Mesendoderm (in vitro differentiated cells): ENCODE measurements around the gene ATXN7L2.
"Not testable (repeated sequence)": the region's sequence is repeated elsewhere in the genome, so short reads cannot be mapped to it uniquely, and the experiment has no call there.

Experiments used
- DNase-seq: peaks from one replicate; pipeline ENCODE4 v3.0.0; 2013
- H2AK5ac ChIP-seq: 2 replicates; pipeline ENCODE4 v1.6.1; 2013; ENCODE audit warnings: low read length, inconsistent platforms
- H2BK120ac ChIP-seq: 2 replicates; pipeline ENCODE4 v1.6.1; 2013; ENCODE audit warnings: low read depth, mild to moderate bottlenecking, low read length, moderate library complexity, mixed read lengths
- H2BK15ac ChIP-seq: replicated peaks from 2 replicates; pipeline ENCODE4 v1.6.1; 2013; ENCODE audit warnings: low read depth, mild to moderate bottlenecking, moderate library complexity
- H2BK5ac ChIP-seq: 2 replicates; pipeline ENCODE4 v1.6.1; 2013; ENCODE audit warnings: low read length, inconsistent platforms
- H3K18ac ChIP-seq: 2 replicates; pipeline ENCODE4 v1.6.1; 2013; ENCODE audit warnings: mild to moderate bottlenecking, low read length, mixed read lengths
- H3K23ac ChIP-seq: one replicate; pipeline ENCODE4 v1.6.1; 2013; ENCODE audit warnings: low read length
- H3K27ac ChIP-seq: 2 replicates; pipeline ENCODE4 v1.5.1; 2013; ENCODE audit warnings: low read depth, mild to moderate bottlenecking, inconsistent platforms, low read length, moderate library complexity
- H3K27me3 ChIP-seq: 2 replicates; pipeline ENCODE4 v1.6.1; 2013; ENCODE audit warnings: low read length, control low read depth, mild to moderate bottlenecking, inconsistent platforms; ENCODE audit not compliant: insufficient read depth, poor library complexity
- H3K36me3 ChIP-seq: 2 replicates; pipeline ENCODE4 v1.6.1; 2013; ENCODE audit warnings: low read length, inconsistent platforms; ENCODE audit not compliant: control insufficient read depth, insufficient read depth
- H3K4ac ChIP-seq: one replicate; pipeline ENCODE4 v1.6.1; 2013; ENCODE audit warnings: low read depth, mild to moderate bottlenecking, low read length, moderate library complexity
- H3K4me1 ChIP-seq: 2 replicates; pipeline ENCODE4 v1.6.1; 2013; ENCODE audit warnings: low read depth, low read length, inconsistent platforms; ENCODE audit not compliant: control insufficient read depth
- H3K4me2 ChIP-seq: 2 replicates; pipeline ENCODE4 v1.6.1; 2013; ENCODE audit warnings: low read length
- H3K4me3 ChIP-seq: 2 replicates; pipeline ENCODE4 v1.5.1; 2013; ENCODE audit warnings: mild to moderate bottlenecking, low read length
- H3K56ac ChIP-seq: one replicate; pipeline ENCODE4 v1.6.1; 2013; ENCODE audit warnings: low read length
- H3K79me1 ChIP-seq: 2 replicates; pipeline ENCODE4 v1.6.1; 2013; ENCODE audit warnings: low read length, inconsistent platforms
- H3K79me2 ChIP-seq: 2 replicates; pipeline ENCODE4 v1.6.1; 2013; ENCODE audit warnings: mild to moderate bottlenecking, low read length; ENCODE audit not compliant: control insufficient read depth, insufficient read depth
- H3K9ac ChIP-seq: 2 replicates; pipeline ENCODE4 v1.6.1; 2013; ENCODE audit warnings: low read length, inconsistent platforms
- H4K5ac ChIP-seq: one replicate; pipeline ENCODE4 v1.6.1; 2013; ENCODE audit warnings: low read length
- H4K8ac ChIP-seq: one replicate; pipeline ENCODE4 v1.6.1; 2013; ENCODE audit warnings: low read depth, mild to moderate bottlenecking, control low read depth, low read length, moderate library complexity
- WGBS: extraction: QIAGEN DNeasy Blood & Tissue Kit; methylation state at CpG from one replicate; pipeline ENCODE4 v1.1.7; 2013; ENCODE audit warnings: low lambda C conversion rate, missing lambda C conversion rate; ENCODE audit not compliant: insufficient coverage; ENCODE audit errors: extremely low coverage; 5-methylcytosine and 5-hydroxymethylcytosine counted together

The ATXN7L2 gene

GRCh38 chr1:109472779-109473178 lies 10.9 kb upstream of the ATXN7L2 start:
- Histone ChIP-seq H3K27ac (no peak overlapping the region), H3K23ac (no peak overlapping the region), H2BK15ac (no peak overlapping the region), H3K4me1 (no peaks in the 10 kb centered on the region), H3K4ac (no peak overlapping the region), H3K79me2 (no peaks in the 10 kb centered on the region), H3K4me2 (no peak overlapping the region), H3K79me1 (no peaks in the 10 kb centered on the region), H2BK120ac (no peak overlapping the region), H4K8ac (no peak overlapping the region), H3K36me3 (no peaks in the 10 kb centered on the region), H3K9ac (no peak overlapping the region), H3K27me3 (peaks cover 5% of the 10 kb centered on the region), H2AK5ac (no peak overlapping the region), H3K56ac (no peak overlapping the region), H4K5ac (no peak overlapping the region), H3K4me3 (no peak overlapping the region), H2BK5ac (no peak overlapping the region), H3K18ac (no peak overlapping the region)
- no peak for DNase-seq
- no CpG with 5 or more reads among the region's 3 CpGs for WGBS

- not testable (repeated sequence) for H2BK15ac ChIP-seq, H3K79me1 ChIP-seq, H3K4me3 ChIP-seq, H2AK5ac ChIP-seq, H3K9ac ChIP-seq, H3K56ac ChIP-seq, H4K5ac ChIP-seq, H3K27ac ChIP-seq, H2BK5ac ChIP-seq, H4K8ac ChIP-seq, H3K4me1 ChIP-seq, H2BK120ac ChIP-seq, H3K18ac ChIP-seq, H3K36me3 ChIP-seq, H3K4me2 ChIP-seq, H3K23ac ChIP-seq, H3K27me3 ChIP-seq, H3K4ac ChIP-seq, H3K79me2 ChIP-seq, DNase-seq
- no CpG with 5 or more reads among the region's 12 CpGs for WGBS
Measured at GRCh38 chr1:109473284-109474057, 10.2 kb upstream of the ATXN7L2 start.

GRCh38 chr1:109474697-109475096 lies 9.0 kb upstream of the ATXN7L2 start:
- H4K8ac ChIP-seq, result no peak overlapping the region
- H2BK120ac ChIP-seq, result no peak overlapping the region
- no peak overlapping the region for H3K27ac ChIP-seq
- no peak for DNase-seq
- H2BK5ac ChIP-seq, result no peak overlapping the region
- no peak overlapping the region for H2AK5ac ChIP-seq
- WGBS, result no CpG with 5 or more reads among the region's 1 CpG
- no peak overlapping the region for H3K56ac ChIP-seq
- H3K4me2 ChIP-seq, result no peak overlapping the region
- no peak overlapping the region for H3K4me3 ChIP-seq
- H3K4ac ChIP-seq, result no peak overlapping the region
- no peaks in the 10 kb centered on the region for H3K79me2 ChIP-seq
- no peak overlapping the region for H3K23ac ChIP-seq
- H3K36me3 ChIP-seq, result no peaks in the 10 kb centered on the region
- H3K18ac ChIP-seq, result no peak overlapping the region
- no peaks in the 10 kb centered on the region for H3K79me1 ChIP-seq
- H3K9ac ChIP-seq, result no peak overlapping the region
- H3K27me3 ChIP-seq, result no peaks in the 10 kb centered on the region
- H3K4me1 ChIP-seq, result no peaks in the 10 kb centered on the region
- H4K5ac ChIP-seq, result no peak overlapping the region
- H2BK15ac ChIP-seq, result no peak overlapping the region

GRCh38 chr1:109475261-109475660 lies 8.4 kb upstream of the ATXN7L2 start:
- Histone ChIP-seq H3K4ac (no peak overlapping the region), H3K79me2 (no peaks in the 10 kb centered on the region), H3K27ac (no peak overlapping the region), H3K79me1 (no peaks in the 10 kb centered on the region), H3K4me3 (no peak overlapping the region), H3K4me1 (no peaks in the 10 kb centered on the region), H2BK120ac (no peak overlapping the region), H3K56ac (no peak overlapping the region), H4K8ac (no peak overlapping the region), H3K36me3 (no peaks in the 10 kb centered on the region), H4K5ac (no peak overlapping the region), H3K23ac (no peak overlapping the region), H3K9ac (no peak overlapping the region), H3K18ac (no peak overlapping the region), H2AK5ac (no peak overlapping the region), H2BK5ac (no peak overlapping the region), H2BK15ac (no peak overlapping the region), H3K4me2 (no peak overlapping the region), H3K27me3 (no peaks in the 10 kb centered on the region)
- whole genome bisulfite sequencing, result no CpG with 5 or more reads among the region's 9 CpGs
- no peak for DNase-seq

GRCh38 chr1:109476825-109477224 lies 6.9 kb upstream of the ATXN7L2 start:
- Histone ChIP-seq H3K18ac (no peak overlapping the region), H2BK120ac (no peak overlapping the region), H3K4me3 (no peak overlapping the region), H2BK5ac (no peak overlapping the region), H3K79me1 (no peaks in the 10 kb centered on the region), H3K4me2 (no peak overlapping the region), H4K5ac (no peak overlapping the region), H3K36me3 (no peaks in the 10 kb centered on the region), H4K8ac (no peak overlapping the region), H3K23ac (no peak overlapping the region), H3K79me2 (no peaks in the 10 kb centered on the region), H3K9ac (no peak overlapping the region), H3K27me3 (no peaks in the 10 kb centered on the region), H2AK5ac (no peak overlapping the region), H2BK15ac (no peak overlapping the region), H3K4me1 (peaks cover 2% of the 10 kb centered on the region), H3K4ac (no peak overlapping the region), H3K27ac (no peak overlapping the region), H3K56ac (no peak overlapping the region)
- no CpG with 5 or more reads among the region's 8 CpGs for WGBS
- no peak for DNase-seq

GRCh38 chr1:109477821-109478220 lies 5.9 kb upstream of the ATXN7L2 start:
- no peak for DNase-seq
- H3K27me3 ChIP-seq, result no peaks in the 10 kb centered on the region
- no peak overlapping the region for H2BK15ac ChIP-seq
- no peaks in the 10 kb centered on the region for H3K79me1 ChIP-seq
- H3K79me2 ChIP-seq, result no peaks in the 10 kb centered on the region
- no peak overlapping the region for H4K5ac ChIP-seq
- no peak overlapping the region for H3K4me3 ChIP-seq
- no peak overlapping the region for H3K23ac ChIP-seq
- no peak overlapping the region for H2BK5ac ChIP-seq
- H3K18ac ChIP-seq, result no peak overlapping the region
- H3K36me3 ChIP-seq, result no peaks in the 10 kb centered on the region
- no peak overlapping the region for H3K9ac ChIP-seq
- H3K27ac ChIP-seq, result no peak overlapping the region
- H3K56ac ChIP-seq, result no peak overlapping the region
- H4K8ac ChIP-seq, result no peak overlapping the region
- no peak overlapping the region for H3K4me2 ChIP-seq
- H2AK5ac ChIP-seq, result no peak overlapping the region
- H3K4ac ChIP-seq, result no peak overlapping the region
- WGBS, result no CpG with 5 or more reads among the region's 6 CpGs
- H3K4me1 ChIP-seq, result peaks cover 3% of the 10 kb centered on the region
- no peak overlapping the region for H2BK120ac ChIP-seq
